WERI-Rb-1 (cell line): ENCODE data around the gene UBA3.

ENCODE experiments used
- DNase-seq: peaks from one replicate; pipeline ENCODE4 v3.0.0-alpha.2; 2020
- H3K27ac ChIP-seq: fragments of 250-450 bp; sonication (Bioruptor Pico); 2 replicates; pipeline ENCODE4 v1.5.1; 2020; ENCODE audit warnings: mild to moderate bottlenecking, moderate library complexity
- H3K27me3 ChIP-seq: fragments of 250-450 bp; sonication (Bioruptor Pico); 2 replicates; pipeline ENCODE4 v1.5.1; 2021; ENCODE audit warnings: mild to moderate bottlenecking, low read depth, moderate library complexity; ENCODE audit not compliant: insufficient read depth, severe bottlenecking
- H3K36me3 ChIP-seq: fragments of 250-450 bp; sonication (Bioruptor Pico); 2 replicates; pipeline ENCODE4 v1.5.1; 2020; ENCODE audit warnings: mild to moderate bottlenecking, moderate library complexity
- H3K4me3 ChIP-seq: 2 replicates; pipeline ENCODE4 v1.5.1; 2011; ENCODE audit warnings: low read depth, mild to moderate bottlenecking, control low read depth, low read length
- H3K9me3 ChIP-seq: fragments of 250-450 bp; sonication (Bioruptor Pico); 2 replicates; pipeline ENCODE4 v1.5.1; 2021; ENCODE audit warnings: mild to moderate bottlenecking, moderate library complexity; ENCODE audit not compliant: severe bottlenecking
- CTCF ChIP-seq: IDR thresholded peaks from 2 replicates; pipeline ENCODE4 v1.5.1; 2011; ENCODE audit warnings: low read depth, mild to moderate bottlenecking, control low read depth, inconsistent platforms, low read length

The UBA3 gene

GRCh38 chr3:69051756-69052471 lies 28.3 kb downstream of the UBA3 start, which contains the start of gene TMF1:
TMF1 (minus strand) TSS chr3:69052333; CDS start chr3:69052086, 247 bp downstream.
- DNase-seq = peak; percentile 97
- Histone ChIP-seq H3K27ac (peak within 1 kb of the TSS; percentile 82), H3K27me3 (no peaks in the 10 kb centered on the region), H3K4me3 (peak within 1 kb of the TSS; percentile 97), H3K9me3 (no peaks in the 10 kb centered on the region), H3K36me3 (peaks cover 27% of the 10 kb centered on the region)
- no peak for TF ChIP-seq CTCF

DNA sequence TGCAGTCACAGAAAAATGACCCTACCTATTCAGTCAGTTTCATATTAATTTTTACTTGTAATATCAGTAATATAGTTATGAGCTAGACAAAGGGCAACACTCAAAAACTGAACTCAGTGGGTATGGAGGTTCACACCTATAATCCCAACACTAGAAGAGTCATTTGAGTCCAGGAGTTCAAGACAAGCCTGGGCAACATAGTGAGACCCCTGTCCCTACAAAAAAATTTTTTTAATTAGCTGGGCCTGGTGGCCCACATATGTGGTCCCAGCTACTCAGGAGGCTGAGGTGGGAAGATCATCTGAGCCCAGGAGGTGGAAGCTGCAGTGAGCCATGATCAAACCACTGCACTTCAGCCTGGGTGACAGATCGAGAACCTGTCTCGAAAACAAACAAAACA lies 31.2 kb downstream of the UBA3 start:
- TF ChIP-seq CTCF = no peak
- Histone ChIP-seq H3K27ac (no peak overlapping the region), H3K9me3 (no peaks in the 10 kb centered on the region), H3K36me3 (peaks cover 36% of the 10 kb centered on the region), H3K27me3 (no peaks in the 10 kb centered on the region), H3K4me3 (no peak overlapping the region)
- no peak for DNase-seq

GRCh38 chr3:69044608-69045007 lies 35.6 kb downstream of the UBA3 start:
- H3K36me3 ChIP-seq = peaks cover 59% of the 10 kb centered on the region
- TF ChIP-seq CTCF = no peak

GRCh38 chr3:69033470-69033869 lies 46.7 kb downstream of the UBA3 start:
- TF ChIP-seq CTCF = no peak
- no peaks in the 10 kb centered on the region for H3K27me3 ChIP-seq
- no peak overlapping the region for H3K4me3 ChIP-seq
- H3K27ac ChIP-seq = no peak overlapping the region
- no peak for DNase-seq
- H3K36me3 ChIP-seq = peaks cover 58% of the 10 kb centered on the region
- no peaks in the 10 kb centered on the region for H3K9me3 ChIP-seq

More at GRCh38 chr3:69044608-69045007, 35.6 kb downstream of the UBA3 start:
- Histone ChIP-seq H3K27ac (no peak overlapping the region), H3K4me3 (no peak overlapping the region), H3K9me3 (no peaks in the 10 kb centered on the region), H3K27me3 (no peaks in the 10 kb centered on the region)
- no peak for DNase-seq

- H3K27me3 ChIP-seq = no peaks in the 10 kb centered on the region
- no peak overlapping the region for H3K27ac ChIP-seq
- no peaks in the 10 kb centered on the region for H3K9me3 ChIP-seq
- peaks cover 55% of the 10 kb centered on the region for H3K36me3 ChIP-seq
- TF ChIP-seq CTCF = no peak
- no peak overlapping the region for H3K4me3 ChIP-seq
- no peak for DNase-seq
Observed at GRCh38 chr3:69032737-69033136, 47.4 kb downstream of the UBA3 start.

- Histone ChIP-seq H3K9me3 (no peaks in the 10 kb centered on the region), H3K36me3 (peaks cover 58% of the 10 kb centered on the region), H3K27ac (no peak overlapping the region), H3K27me3 (no peaks in the 10 kb centered on the region), H3K4me3 (no peak overlapping the region)
- no peak for TF ChIP-seq CTCF
- no peak for DNase-seq
Observed at GRCh38 chr3:69032142-69032541, 48.0 kb downstream of the UBA3 start.
